NCI-H2029 treated with DMSO at 0.1 percent for 48 hours (cell line): ENCODE data around the gene RIMS3.
A peak's percentile ranks its signal among the peaks of the same experiment; 100 is the strongest.
"Not testable (repeated sequence)": the region's sequence is repeated elsewhere in the genome, so short reads cannot be mapped to it uniquely, and the experiment has no call there.

ENCODE experiments used
- DNase-seq: peaks from one replicate; lab custom pipeline; 2025; lab: John Stamatoyannopoulos, UW

RIMS3 gene

DNA sequence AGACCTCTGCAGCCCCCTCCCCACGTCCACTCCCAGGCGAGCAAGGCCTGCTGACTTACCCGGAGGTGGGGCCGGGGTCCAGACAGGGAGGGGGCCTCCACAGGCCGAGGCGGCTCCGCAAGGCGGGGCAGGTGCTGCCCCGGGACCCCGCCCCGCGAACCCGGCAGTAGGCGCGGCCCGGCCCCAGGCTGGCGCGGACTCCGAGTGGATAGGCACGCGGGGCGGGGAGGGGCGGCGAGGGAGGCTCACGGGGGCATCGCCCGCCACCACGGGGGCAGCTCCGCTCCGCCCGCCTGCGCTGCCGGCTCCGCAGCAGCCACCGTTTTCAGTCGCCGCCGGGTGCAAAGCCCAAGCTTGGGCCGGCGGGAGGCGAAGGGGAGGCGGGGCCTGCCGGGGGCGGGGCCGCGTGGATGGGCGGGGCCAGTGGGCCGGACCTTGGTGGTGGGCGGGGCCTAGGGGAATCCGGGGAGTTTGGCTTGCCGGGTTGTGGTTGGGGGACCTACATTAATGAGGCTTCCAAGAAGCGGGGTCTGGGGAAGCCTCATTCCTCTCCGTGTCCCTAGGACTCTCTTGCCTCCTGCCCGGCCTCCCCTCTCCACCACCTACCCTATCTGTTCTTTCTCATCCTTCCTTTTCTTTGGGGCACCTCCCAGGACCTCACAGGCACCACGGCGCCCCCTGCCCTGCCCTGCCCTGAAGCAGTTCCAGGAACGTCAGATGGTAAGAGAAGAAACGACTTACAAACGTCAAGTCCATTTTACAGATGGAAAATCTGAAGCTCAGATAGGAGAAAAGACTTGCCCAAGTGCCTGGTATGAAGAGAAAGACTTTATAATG, at the start of gene RIMS3:
Gene RIMS3, minus strand, starts transcription at position 348 of the 837 bp plus-strand sequence. CDS start 23,757 bp downstream, outside the sequence.
- DNase-seq, result peak; percentile 92

DNA sequence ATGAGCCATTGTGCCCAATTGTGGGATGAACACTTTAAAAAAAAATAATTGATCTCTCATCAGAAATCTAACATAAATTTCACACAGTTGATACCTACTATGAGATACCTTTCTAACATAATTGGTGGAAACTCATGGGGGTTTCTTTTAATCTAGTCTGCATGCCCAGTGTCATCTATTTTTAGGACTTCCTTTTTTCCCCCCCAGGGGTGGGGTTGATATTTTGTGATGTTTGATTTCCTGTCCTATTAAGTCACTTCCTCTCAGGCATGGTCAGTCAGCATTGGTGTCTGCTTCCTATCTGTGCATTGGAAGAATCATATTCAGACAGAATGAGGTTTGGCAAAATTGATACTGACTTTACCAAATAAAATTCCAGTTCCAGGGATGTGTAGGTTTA, 47.5 kb upstream of the RIMS3 start:
- DNase-seq, result no peak

DNA sequence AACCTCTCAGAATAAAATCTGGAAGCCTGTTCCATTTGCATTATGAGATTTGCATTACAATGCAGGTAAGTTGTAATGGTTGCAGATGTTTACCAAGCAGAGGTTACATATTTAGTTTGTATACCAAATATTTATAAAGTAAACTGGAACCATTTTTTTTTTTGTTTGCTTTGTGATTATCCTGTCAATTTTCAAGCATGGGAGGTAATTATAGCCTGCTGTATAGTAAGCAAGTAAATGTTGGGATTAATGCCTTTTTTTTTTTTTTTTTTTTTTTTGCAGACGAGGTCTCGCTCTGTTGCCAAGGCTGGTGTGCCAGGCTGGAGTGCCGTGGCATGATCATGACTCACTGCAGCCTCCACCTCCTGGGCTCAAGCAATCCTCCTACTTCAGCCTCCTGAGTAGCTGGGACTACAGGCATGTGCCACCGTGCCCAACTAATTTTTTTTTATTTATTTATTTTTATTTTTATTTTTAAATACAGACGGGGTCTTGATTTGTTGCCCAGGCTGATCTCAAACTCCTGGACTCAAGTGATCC, 47.0 kb upstream of the RIMS3 start:
- peak; percentile 97 for DNase-seq

DNA sequence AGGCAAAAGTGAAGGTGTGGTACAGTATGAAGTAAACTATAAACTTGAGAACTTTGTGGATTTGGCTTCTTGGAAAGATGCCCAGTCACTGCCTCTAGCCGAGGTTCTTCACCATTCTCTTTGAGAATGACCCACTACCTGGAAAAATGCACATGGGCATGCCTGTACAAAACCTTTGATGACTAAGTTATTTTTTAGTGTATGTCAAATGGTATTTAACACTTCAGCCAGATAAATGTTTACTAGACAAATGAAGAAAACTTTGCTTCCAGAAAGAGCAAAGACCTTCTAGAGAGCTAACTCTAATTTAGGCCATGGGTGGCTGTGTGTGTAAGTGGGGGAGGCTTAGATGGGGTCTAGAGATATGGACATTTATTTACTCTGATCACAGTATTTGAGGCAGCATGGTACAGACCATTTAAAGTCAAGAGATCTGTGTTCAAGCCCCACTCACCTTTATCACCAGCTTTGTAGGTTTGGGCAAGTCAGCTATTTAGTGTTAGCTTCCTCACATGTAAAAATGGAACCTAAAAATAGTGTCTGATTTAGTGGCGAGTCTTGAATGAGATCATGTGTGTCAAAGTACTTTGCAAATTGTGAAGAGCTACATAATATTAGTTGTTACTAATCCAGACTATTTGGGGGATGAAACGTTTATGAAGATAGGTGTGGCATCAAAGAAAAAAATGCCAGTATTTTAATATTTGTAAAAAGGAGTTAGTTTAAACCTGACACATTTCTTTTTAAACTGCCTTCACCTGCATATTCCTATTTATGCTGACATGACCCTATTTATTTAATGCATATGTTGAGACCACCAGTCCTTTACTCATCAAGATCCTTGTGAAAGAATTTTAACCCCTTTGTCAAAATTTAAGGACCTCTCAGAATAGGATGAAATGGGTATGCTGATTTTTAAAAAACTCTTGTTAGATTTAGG, 46.3 kb upstream of the RIMS3 start:
- DNase-seq, result peak; percentile 93

DNA sequence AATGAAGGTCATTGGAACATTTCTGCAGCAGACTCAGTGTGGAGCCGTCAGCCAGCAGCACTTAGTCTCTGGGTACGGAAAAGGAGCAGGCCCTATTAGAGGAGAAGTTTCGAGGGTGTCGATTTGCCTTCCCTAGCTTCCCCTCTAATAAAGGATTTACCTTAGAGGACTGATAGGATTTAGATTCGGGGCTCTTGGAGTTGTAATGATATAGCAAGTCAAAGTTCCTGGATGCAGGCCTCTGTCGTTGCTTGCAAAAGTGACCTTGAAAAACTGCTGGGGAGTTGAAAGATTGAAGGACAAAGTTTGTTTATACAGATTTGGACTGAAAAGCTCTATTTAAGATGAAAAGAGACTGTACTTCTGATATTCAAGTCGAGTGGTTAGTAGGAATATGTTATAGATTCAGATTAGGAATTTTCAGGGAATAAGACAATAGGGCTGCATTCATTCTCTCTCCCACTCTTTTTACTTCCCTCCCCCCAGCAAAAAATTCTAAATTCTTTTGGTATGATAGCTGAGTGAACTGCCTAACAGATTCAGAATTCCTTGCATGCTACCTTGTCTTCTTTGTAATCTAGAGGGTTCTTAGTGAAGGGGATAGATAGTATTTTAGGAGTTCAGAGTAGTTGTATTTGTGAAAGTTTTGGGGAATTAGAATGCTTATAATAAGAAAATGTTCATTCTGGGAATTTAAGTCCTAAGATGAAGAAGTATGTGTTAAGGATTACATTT, 45.3 kb upstream of the RIMS3 start:
- DNase-seq, result no peak

DNA sequence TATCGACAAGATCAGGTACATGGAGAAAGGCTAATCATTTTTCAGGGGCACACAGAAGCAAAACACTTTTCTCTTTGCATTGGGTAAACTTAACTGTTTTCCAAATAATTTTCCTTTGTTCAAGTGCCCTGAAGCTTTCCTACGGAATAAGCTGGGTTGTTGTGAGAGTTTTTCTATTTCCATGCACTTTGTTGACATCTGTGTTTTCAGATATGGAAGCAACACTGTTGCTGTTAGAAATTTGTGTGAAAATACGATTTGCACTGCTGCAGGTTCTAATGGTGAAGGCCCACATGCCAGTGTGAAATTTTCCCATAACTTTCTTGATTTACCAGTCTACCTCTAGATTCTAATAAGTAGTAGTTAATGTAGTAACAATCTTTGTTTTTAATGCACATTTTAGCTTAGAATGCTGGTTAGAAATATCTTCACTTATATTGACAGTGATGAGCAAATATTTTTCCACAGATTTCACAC, 44.4 kb upstream of the RIMS3 start:
- no peak for DNase-seq

DNA sequence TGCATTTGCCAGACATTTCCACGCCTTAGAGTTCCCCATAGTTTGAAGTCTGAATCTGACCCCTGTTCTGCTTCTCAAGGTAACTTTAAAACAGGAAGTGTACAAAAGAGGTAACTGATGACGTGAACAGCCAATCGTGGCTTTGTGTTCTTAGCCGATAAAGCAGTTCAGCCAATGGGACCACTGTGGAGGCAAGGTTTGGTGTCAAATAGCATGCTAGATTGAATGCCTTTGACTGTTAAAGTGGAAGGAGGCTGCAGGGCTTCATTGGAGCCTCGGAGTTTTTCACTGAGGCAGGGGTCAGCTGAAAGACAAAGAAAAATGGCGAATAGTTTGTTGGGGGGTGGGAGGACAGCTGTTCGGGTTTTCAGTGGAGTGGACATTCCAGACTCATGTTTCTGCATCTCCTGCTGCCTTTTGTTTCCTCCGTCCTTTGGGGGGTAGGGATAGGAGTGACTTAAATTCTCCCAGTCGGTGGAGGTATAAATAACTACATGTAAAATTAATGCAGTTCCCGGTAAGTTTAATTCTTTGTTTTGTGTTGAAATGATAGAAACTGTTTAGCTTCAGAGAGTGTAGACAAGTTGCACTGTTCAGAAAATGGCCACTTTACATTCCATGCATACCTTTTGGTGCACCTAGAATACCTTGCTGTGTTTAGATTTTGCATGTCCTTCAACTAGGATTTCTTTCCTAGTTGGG, 43.8 kb upstream of the RIMS3 start:
- DNase-seq, result peak; percentile 100

DNA sequence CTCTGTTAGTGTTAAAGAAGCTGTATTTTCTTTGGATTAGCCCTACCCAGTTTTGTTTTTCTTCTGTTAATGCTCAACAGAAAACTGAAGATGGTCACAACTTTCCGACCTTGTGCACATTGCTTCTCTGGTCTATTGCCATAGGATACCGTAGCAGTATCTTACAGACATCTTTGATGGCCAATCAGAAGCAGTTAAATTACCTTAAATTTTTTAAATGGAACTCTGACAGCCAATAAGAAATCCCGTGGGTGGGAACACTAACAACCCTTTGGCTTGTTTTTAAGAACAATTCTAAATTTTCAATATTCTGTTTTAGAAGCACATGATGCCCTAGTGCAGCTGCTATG, 43.2 kb upstream of the RIMS3 start:
- DNase-seq, result no peak

DNA sequence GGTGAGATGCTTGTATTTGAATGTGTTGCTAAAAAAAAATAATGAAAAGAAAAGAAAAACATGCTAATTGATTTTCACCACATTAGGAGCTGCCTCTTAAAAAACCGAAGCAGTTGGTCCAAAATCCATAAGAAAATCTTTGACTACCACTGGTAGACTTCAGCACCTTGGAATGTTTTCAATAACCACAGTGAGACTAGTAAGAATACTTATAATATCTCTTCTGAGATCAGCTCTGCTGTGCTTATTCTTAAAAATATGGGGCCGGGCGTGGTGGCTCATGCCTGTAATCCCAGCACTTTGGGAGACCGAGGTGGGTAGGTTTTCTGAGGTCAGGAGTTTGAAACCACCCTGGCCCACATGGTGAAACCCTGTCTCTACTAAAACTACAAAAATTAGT, 41.1 kb upstream of the RIMS3 start:
- DNase-seq, result no peak

DNA sequence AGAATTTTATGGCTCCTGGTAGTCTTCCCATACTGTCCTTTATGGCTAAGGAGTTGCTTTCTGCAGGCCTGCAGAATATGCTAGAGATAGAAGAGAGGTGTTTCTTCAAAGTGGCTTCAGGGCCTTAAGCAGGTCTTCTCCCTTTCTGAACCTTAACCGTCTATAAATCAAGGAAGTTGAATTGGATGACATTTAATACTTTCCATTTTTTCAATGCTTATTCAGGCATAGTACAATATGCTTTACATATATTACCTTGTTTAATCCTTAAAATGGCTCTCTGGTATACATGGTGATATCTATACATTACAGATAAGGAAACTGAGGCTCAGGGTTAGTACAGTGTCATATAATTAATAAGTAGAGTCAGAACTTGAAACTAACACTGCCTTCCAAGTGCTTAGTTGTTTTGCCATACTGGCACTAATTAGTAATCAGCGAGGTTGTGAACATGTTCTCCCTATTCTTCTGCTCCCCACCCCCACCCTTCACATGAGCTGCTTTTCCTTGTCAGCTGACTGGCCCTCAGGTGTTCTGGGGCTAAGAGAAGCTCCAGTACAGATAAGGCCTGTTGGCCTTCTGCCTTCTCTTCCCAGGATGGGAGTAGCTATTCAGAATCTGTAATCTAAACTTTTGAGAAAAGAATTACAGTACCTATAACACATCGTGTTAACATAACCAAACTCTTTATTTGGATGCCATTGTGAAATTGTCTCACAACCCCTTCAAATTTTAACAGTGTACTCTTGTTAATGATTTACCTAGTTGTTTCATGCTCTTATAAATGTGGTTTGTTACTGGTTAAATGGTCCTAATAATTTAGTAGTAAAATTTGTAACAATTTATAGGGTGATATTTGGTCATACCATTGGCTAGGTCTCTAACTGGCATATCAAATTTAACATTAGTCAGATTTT, 39.6 kb upstream of the RIMS3 start:
- no peak for DNase-seq

DNA sequence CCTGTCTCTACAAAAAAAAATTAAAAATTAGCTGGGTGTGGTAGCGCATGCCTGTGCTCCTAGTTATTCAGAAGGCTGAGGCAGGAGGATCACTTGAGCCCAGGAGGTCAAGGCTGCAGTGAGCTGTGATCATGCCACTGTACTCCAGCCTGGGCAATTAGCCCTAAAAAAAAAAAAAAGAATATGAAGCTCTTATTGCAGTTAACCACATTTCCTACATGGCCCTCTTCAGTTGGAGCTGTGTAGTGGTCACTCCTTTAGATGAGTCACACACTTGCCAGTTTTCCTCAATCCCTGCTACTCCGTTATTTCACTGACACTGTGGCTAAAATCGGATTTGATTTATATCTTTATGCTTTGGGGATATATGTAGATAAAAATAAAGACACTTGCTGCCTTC, 37.8 kb upstream of the RIMS3 start:
- DNase-seq, result peak; percentile 91

DNA sequence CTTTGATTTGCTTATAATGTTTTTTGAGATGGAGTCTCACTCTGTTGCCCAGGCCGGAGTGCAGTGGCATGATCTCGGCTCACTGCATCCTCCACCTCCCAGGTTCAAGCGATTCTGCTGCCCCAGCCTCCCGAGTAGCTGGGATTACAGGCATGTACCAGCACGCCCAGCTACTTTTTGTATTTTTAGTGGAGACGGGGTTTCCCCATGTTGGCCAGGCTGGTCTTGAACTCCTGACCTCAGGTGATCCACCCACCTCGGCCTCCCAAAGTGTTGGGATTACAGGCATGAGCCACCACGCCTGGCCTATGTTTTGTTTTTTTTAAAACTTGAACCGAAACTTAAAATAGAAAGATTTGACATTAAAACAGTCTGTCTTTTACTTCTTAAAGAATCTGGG, 37.3 kb upstream of the RIMS3 start:
- DNase-seq, result not testable (repeated sequence)

DNA sequence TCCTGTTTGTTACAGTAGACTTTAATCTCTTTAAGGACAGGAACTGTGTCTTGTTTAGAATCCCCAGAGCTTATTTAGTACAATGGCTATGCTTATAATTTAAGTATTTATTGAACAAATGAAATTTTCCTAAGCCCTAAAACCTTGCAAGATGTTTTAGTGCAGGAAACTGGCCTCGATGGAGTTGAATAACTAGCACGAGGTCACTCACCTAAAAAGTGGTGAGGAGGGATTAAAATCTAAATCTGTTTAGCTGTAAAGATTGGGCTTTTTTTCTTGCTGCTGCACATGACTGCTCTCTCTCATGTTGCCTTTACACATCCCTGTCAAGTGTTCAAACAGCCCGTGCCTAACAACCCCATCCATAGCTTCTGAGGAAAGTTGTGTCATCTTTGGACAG, 36.2 kb upstream of the RIMS3 start:
- no peak for DNase-seq

DNA sequence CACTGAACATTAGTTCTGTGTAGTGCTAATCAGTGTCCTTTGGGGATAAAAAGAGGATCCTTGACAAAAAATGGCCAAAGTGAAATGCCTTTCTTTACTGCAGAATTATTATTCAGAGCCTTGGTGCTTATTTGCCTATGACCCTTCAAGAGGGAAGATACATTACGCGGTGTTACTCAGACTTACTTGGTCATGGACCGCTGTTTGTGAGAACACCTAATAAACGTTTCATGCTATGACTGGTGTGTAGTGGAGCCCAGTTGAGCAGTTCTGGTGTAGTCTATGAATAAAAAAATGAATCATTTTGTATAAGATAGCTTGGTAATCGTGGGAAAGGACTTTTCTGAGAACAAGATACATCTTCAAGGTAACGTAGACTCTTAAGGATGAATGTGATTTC, 34.3 kb upstream of the RIMS3 start:
- DNase-seq, result no peak

DNA sequence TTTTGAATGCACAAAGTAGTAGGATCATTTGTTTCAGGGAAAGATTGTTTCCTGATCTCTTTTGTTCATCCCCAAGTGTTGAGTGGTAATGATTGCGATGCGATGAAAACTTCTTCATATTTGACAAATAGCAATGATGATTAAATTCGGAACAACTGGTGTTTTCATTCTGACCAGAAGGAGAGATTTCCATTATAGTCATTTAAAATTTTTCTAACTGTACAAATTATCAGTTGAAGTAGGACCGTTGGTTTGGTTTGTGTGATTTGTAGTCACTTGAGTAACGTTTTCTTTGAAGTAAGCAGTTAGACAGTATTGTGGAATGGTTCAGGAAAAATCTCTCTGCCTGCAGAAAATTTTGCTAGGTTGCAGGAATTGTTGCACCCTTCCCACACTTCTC, 32.0 kb upstream of the RIMS3 start:
- DNase-seq, result no peak

DNA sequence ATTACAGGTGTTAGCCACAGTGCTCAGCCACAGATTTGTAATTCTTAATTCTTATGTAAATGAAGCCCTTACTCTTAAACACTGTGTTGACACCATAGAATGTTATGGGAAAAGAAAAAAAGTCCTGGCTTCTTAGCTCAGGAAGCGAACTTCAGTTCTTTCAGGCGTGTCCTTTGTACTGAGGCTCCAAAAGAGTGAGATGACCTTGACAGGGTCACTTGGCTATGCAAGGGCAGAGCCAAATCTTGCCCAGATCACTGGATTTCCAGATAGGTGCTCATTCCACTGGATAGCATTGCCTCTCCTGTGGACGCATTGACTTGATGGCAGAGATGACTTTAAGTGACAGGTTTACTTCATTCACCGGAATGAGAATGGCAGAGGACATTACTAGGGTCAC, 30.8 kb upstream of the RIMS3 start:
- DNase-seq, result no peak

DNA sequence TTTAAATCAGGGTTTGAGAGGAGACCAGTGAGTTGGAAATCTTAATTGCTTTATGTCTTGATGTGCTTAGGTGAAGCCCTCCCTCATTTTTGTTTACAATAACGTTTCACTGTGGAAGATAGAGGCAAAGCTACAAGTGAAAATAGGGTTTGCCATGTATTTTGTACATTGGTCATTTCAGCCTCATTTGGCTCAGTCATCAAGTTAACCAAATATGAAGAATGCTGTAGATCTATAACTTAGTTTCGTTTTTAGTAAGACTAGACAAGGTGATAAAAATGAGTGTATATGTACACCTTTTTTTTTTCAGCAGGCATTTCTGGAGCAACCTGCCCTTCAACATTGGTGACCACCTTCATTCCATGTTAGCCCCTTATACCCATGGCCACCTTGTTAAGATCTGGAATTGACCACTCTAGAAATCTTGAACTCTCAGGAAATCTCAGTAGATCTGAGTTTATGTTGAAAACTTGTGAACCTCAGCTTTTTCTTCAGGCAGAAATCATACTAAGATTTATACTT, 28.9 kb upstream of the RIMS3 start:
- no peak for DNase-seq

DNA sequence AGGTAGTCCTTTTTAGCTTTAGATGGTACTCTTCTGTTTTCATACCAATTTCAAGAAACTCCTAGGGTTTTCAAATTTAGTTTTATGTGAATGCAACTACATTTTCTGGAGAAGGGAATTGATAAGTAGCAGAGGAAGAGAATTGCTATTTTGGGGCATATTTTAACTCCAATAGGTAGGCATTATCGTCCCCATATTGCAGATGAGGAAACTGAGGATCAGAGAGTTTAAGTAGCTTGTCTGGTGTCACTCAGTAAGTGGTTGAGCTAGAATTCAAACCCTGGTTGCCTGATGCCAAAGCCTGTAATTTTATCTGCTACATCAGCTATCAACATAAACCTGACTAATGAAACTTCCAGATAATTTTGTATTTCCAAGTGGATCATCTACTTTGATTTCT, 27.9 kb upstream of the RIMS3 start:
- DNase-seq, result no peak

DNA sequence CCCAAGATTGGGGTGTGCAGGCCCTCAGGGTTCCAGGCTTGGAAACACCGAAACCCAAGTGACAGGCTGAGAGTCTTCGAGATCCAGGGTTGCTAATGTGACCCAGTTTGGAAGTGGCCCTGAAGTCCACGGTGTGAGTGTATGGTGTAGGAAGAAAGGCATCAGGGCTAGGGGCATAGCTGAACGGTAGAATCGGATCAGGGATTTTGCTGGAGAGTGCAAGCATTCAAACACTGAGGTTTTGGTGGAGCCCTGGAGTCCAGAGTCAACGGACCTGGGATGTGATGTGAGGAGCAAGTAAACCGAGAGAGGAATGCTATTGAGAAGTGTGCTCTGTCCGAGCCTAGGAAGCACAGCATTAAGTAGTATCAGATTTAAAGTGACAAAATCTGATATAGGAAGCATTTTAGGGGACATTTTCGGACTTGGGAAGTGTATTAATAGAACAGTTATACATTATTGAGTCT, 27.0 kb upstream of the RIMS3 start:
- DNase-seq, result peak; percentile 98
